ENCODE data around the gene ERC2. TPM values are rescaled to one million over a fixed set of nuclear protein-coding genes. Genes with fewer than 3 reads are reported as not detected.

Gene ERC2
- total RNA-seq, 1 donor from 2014 or later = under 0.01 TPM

DNA sequence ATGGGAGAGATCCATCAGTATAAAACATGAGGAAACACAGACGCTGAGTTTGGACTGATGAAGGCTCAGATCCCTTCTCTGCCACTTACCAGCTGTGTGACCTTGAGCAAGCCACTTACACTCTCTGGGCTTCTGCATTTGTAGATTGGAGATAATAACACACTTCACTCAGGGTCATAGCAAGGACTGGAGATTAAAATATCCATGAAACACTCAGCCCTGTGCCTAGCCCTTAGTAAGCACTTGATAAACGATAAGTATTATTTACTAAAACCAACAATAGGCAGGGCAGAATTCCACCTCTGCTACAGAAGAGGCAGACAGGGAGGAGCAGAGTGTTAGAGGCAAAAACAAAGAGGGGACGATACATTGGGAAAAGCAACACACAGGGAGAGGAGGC is 560.7 kb downstream of the ERC2 start:
- Histone ChIP-seq H3K27me3 (ENCODE audit: control insufficient read depth, insufficient read depth, low read length) (no peaks in the 10 kb centered on the region), H3K4me3 (ENCODE audit: low read depth, low read length) (no peak overlapping the region), H3K36me3 (ENCODE audit: control insufficient read depth, insufficient read depth, low read length) (no peaks in the 10 kb centered on the region)
- no peak for FAIRE-seq
- no peak for DNase-seq (ENCODE audit: low read depth)
- TF ChIP-seq, protein P1, sequence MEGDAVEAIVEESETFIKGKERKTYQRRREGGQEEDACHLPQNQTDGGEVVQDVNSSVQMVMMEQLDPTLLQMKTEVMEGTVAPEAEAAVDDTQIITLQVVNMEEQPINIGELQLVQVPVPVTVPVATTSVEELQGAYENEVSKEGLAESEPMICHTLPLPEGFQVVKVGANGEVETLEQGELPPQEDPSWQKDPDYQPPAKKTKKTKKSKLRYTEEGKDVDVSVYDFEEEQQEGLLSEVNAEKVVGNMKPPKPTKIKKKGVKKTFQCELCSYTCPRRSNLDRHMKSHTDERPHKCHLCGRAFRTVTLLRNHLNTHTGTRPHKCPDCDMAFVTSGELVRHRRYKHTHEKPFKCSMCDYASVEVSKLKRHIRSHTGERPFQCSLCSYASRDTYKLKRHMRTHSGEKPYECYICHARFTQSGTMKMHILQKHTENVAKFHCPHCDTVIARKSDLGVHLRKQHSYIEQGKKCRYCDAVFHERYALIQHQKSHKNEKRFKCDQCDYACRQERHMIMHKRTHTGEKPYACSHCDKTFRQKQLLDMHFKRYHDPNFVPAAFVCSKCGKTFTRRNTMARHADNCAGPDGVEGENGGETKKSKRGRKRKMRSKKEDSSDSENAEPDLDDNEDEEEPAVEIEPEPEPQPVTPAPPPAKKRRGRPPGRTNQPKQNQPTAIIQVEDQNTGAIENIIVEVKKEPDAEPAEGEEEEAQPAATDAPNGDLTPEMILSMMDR (IDR thresholded peaks at IDR 0.05; ENCODE audit: insufficient read depth, low read length, severe bottlenecking) = no peak

GRCh38 chr3:55906896-55907295 is 561.4 kb downstream of the ERC2 start:
- Histone ChIP-seq H3K27me3 (ENCODE audit: control insufficient read depth, insufficient read depth, low read length) (no peaks in the 10 kb centered on the region), H3K36me3 (ENCODE audit: control insufficient read depth, insufficient read depth, low read length) (no peaks in the 10 kb centered on the region), H3K4me3 (ENCODE audit: low read depth, low read length) (no peak overlapping the region)
- DNase-seq (ENCODE audit: low read depth) (peak; percentile 77), FAIRE-seq (peak; percentile 58)
- TF ChIP-seq, protein P1 (IDR thresholded peaks at IDR 0.05; ENCODE audit: insufficient read depth, low read length, severe bottlenecking) = no peak

DNA sequence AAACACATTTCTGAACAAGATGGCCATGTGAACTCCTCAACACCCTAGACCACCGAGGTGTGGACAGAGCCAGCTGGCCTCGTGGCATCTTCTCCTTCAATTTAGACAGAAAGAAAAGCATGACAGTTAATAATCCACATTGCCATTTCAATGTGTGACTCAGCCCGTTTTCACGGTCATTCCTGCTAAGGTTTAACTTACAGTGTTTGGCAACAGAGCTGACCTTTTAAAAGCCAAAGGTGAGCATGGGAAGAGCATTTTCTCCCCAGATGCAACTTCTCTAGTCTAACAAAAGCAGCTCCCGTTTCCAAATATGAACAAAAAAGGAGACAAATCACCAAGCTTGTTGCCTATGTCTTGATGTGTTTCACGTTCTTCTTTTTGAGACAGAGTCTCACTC is 563.6 kb downstream of the ERC2 start:
- Histone ChIP-seq H3K36me3 (ENCODE audit: control insufficient read depth, insufficient read depth, low read length) (no peaks in the 10 kb centered on the region), H3K27me3 (ENCODE audit: control insufficient read depth, insufficient read depth, low read length) (no peaks in the 10 kb centered on the region), H3K4me3 (ENCODE audit: low read depth, low read length) (no peak overlapping the region)
- DNase-seq (ENCODE audit: low read depth) (no peak), FAIRE-seq (no peak)
- TF ChIP-seq, protein P1 (IDR thresholded peaks at IDR 0.05; ENCODE audit: insufficient read depth, low read length, severe bottlenecking) = no peak

- Histone ChIP-seq H3K4me3 (ENCODE audit: low read depth, low read length) (no peak overlapping the region), H3K27me3 (ENCODE audit: control insufficient read depth, insufficient read depth, low read length) (no peaks in the 10 kb centered on the region), H3K36me3 (ENCODE audit: control insufficient read depth, insufficient read depth, low read length) (no peaks in the 10 kb centered on the region)
- FAIRE-seq (no peak), DNase-seq (ENCODE audit: low read depth) (no peak)
- TF ChIP-seq, protein P1 (IDR thresholded peaks at IDR 0.05; ENCODE audit: insufficient read depth, low read length, severe bottlenecking) = no peak
These were observed 564.6 kb downstream of the ERC2 start for GRCh38 chr3:55903680-55904079.

DNA sequence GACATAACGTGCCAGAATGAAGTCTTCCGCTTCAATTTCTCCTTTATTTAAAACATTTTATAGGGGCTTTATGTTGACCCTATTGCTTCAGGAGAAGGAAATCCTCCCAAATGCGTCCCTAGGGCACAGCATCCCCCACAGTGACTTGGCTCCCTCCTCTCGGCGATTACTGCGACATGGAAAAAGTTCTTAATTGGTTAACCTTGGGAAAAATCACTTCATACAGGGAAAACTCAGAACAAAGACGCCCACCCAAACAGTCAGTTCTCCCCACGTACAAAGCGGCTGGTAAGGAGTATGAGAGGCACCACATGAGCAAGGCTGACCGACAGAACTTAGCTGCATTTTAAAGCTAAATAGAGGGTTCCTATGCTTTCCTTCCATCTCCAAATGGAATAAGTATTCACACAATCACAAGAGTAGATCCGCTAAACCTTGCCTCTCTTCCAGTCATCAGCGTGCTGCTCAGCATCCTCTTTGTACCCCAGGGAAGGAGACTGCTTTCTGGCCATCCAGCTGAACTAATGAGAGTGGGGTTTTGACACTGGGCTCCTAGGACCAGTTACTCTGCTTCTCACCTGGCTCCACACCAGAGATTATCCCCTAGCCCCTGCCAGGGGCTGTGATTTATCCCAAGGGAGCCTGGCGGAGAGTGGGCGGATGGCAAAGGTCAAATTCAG is 565.9 kb downstream of the ERC2 start:
- H3K4me3 ChIP-seq (ENCODE audit: low read depth, low read length) = no peak overlapping the region
- H3K27me3 ChIP-seq (ENCODE audit: control insufficient read depth, insufficient read depth, low read length) = no peaks in the 10 kb centered on the region
- H3K36me3 ChIP-seq (ENCODE audit: control insufficient read depth, insufficient read depth, low read length) = no peaks in the 10 kb centered on the region
- TF ChIP-seq, protein P1 (IDR thresholded peaks at IDR 0.05; ENCODE audit: insufficient read depth, low read length, severe bottlenecking) = no peak
- DNase-seq (ENCODE audit: low read depth) = no peak
- no peak for FAIRE-seq

GRCh38 chr3:55899887-55900286 is 568.4 kb downstream of the ERC2 start:
- TF ChIP-seq, protein P1 (IDR thresholded peaks at IDR 0.05; ENCODE audit: insufficient read depth, low read length, severe bottlenecking) = peak; percentile 36
- H3K36me3 ChIP-seq (ENCODE audit: control insufficient read depth, insufficient read depth, low read length) = no peaks in the 10 kb centered on the region
- no peaks in the 10 kb centered on the region for H3K27me3 ChIP-seq (ENCODE audit: control insufficient read depth, insufficient read depth, low read length)
- FAIRE-seq = no peak
- no peak for DNase-seq (ENCODE audit: low read depth)
- H3K4me3 ChIP-seq (ENCODE audit: low read depth, low read length) = no peak overlapping the region
